Stimulated activated CD8-positive, alpha-beta memory T cell treated with anti-CD3 and anti-CD28 coated beads, Interleukin-15, amount 100 ng/mL, for 48 hours (primary cell): ENCODE data around the gene DCTD.
"Not testable (repeated sequence)": the region's sequence is repeated elsewhere in the genome, so short reads cannot be mapped to it uniquely, and the experiment has no call there.

Experiments used
- DNase-seq, 2 donors: peaks; one replicate each; pipeline ENCODE4 v3.0.0-alpha.2; 2020; ENCODE audit warnings: low read depth in 2 of 2

DCTD gene

DNA sequence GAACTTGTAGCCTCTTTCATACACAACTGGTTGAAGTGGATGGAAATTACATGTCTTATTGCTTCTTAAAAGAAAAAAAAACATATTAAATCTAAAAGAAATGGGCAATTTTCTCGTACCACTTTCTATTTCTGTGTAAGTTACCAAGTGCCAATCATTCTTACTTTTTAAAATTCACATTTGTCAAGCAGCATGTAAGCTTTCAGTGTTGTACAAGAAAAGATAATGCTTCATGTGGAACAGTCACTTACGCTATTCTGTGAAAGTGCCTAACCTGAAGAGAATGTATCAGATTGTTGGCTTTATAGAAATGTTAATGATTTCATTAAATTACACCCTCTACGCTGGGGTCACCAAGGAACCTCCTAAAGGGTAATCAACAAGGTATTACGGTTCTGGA, 4.4 kb upstream of the DCTD start:
- no peak for DNase-seq

DNA sequence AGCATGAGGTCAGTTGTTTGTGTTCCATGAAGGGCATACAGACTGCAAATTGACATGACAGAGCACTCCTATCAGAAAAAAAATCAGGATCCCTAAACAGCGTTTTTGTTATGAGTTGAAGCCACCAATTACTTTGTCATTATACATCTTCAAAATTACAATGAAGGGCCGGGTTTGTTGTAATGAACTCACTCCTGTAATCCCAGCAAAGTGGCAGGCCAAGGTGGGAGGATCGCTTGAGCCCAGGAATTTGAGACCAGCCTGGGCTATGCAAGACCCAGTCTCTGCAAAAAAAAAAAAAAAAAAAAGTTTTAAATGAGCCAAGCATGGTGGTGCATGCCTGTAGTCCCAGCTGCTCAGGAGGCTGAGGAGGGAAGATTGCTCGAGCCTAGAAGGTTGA, 3.5 kb upstream of the DCTD start:
- no peak for DNase-seq

DNA sequence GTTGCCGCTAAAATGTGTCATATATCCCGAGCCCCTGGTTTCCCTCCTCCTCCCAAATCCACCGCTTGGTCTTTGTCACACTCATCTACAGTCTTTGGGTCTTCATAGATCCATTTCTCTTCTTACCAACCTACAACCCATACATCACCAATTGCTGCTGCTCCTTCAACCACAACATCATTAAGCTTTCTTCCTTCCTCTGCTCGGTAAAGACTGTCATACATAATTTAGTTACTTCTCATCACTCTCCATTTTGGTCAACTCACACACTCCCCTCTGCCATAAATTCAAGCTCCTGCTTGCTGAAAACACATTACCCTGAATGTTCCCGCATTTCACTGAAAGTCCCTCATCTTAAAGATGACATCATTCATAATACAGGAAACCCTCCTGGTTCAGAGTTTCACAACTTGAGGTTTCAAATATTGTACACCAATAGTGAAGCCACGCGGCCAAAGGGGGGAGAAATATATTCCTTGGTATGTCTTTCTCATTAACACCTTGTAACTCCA, 1.7 kb upstream of the DCTD start:
- peak in 1 of 2 donors; percentile 15 for DNase-seq

DNA sequence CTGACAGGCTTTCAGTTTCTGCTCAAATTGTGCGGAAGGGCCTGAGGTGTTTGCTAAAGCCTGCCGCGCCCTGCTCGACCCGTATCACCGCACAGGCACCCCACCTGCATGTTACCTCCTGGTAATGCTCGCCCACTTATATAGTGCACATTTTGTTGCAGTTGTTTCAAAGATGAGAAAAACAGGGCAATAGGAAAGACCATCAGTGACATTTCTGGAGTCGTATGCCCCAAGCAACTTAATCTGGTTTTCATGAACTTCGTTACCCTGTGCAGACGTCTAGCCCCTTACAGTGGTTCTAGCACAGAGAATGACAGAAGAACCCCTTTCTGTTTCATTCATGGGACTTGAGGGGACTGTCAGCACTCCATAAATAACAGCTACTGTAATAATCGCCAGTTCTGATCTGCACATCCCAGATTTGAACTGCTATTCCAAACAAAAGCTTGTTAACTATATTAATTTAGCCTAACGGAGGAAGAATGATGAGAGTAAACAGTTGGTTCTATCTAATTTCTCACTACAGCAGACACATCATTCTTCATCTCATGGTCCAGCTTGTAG, 940 bp upstream of the DCTD start:
- no peak for DNase-seq

DNA sequence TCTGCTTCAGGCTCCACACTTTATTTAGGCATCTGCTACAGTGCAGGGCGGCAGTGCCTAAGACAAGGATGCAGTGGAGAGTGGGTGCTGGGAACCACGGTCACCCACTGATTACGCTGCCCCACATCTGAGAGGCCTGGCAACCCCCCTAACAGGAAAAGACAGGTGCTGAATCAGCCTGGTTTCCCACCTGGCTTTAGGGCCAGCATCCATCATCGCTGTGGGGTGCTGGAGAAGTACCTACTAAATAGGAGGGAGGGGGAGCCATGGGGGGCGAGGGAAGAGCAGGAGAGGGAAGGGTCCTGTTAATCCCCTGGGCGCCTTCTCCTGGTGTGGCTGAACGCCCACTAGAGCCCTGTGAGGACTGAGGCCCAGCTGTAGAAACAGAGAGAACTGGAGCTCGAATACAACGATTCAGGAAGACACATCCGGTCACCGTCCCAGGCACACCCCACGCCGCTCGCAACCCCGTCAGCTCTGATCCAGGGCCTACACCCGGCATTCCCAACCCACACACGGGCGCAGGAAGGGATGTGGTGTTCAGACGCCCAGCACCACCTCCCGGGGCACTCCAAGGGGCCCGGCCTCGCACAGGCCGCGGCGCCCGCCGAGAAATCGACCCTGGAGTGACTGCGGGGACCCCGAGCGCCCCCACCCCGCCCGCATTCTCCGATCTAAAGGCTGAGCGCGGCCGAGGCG, 554 bp downstream of the DCTD start:
- DNase-seq, result peak; percentile 6 to 11

DNA sequence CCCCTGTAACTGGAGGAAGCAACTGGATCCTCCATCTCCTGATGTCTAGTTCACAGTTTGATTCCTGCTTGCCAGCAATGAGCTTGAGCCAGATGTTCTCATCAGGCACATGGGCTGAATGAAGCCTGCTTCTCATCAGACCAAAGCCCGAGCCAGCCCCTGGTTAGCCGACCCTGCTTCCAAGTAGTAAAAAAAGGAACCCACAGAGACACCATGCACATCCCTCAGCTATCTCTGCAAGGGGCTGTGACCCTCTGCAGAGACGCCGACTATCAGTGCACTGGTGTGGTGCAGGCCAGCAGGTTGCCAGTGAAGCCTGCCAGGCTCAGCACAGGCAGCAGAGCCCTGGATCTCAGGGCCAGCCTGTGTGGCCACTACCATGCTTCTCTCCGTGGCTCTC, 2.8 kb downstream of the DCTD start:
- DNase-seq, result no peak

GRCh38 chr4:182913621-182914020, 3.6 kb downstream of the DCTD start:
- DNase-seq, result no peak

DNA sequence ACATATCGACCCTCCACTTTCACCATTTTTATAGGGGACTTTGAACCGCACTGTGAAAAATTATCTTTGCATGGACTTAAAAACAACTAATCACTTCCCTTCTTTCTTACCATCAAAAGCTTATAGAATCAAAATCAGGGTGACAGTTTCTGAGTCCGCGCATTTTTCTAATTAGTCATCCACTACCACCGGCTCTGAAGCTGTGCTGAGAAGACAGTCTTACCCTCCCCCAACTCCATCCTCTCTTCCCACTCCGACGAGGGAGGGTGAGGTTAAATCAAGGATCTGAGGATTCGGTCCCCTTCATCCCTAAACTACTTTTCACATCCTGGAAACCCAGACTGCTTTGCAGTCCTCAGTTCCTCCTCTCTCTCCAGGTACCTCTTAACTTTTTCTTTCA, 4.2 kb downstream of the DCTD start:
- no peak for DNase-seq

GRCh38 chr4:182908124-182908523, 9.1 kb downstream of the DCTD start:
- no peak for DNase-seq

DNA sequence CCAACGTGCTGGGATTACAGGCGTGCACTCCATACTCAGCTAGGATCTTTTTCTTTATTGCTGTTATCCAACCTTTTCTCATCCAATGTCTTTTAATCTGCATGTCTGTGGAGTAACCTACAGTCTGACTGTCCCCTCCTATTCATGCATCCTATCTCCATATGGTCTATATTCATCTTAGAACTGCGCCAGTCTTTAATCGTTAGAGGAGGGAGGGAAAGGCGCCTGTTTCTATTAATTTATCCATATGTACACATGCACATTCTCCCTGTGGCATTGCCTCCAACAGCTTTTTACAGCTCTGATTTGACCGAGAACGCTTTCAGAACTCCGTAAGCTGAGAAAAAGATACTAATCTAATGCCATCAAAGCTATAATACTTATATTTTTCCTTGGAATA, 9.8 kb downstream of the DCTD start:
- no peak for DNase-seq

GRCh38 chr4:182906786-182907185, 10.4 kb downstream of the DCTD start:
- DNase-seq, result no peak

GRCh38 chr4:182905038-182905437, 12.1 kb downstream of the DCTD start:
- DNase-seq, result no peak

GRCh38 chr4:182904211-182904761, 12.9 kb downstream of the DCTD start:
- no peak for DNase-seq

DNA sequence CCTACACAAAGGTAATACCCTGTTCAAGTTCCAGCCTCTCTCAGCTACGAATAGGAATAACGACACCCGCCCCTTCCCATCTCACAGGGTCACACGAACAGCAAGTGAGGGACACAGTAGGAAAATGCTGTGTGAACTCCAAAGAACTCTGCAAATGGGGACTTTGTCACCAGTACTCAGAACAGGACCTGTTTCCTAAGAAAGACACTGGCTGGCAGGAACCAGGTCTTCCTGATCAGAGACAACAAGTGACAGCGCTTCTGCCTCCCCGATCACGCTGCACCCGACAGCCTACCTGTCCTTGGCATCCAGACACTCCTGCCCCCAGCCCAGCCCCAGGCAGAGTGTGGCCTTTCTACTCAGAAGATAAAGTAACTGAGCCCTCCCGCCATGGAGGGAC, 14.2 kb downstream of the DCTD start:
- DNase-seq, result no peak

DNA sequence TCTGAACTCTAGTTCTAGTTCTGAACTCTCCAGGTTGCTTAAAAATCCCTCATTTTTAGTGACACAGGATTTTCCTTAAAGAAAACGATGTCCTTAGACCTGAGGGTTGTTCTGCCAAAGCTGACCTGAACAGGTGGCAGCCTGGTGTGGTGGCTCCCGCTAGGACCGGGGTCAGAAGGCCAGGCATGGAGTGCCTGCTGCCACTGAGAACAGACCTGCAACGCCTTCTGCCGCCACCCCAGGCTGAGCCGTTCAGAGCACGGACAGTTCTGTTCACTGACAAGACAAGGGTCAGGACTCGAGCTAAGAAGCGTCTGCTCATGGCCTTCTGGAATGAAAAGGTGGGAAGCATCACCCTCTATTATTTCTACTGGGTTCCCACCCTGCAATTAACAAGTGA, 15.8 kb downstream of the DCTD start:
- DNase-seq, result no peak

DNA sequence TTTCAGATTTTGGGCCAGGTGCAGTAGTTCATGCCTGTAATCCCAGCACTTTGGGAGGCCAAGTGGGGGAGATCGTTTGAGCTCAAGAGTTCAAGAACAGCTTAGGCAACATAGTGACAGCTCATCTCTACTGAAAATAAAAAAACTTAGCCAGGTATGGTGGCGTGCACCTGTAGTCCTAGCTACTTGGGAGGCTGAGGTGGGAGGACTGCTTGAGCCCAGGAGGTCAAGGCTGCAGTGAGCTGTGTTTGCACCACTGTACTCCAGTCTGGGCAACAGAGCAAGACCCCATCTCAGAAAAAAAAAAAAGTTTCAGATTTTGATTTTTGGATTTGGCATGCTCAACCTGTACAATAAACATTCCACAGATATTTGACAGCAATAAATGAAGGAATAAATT, 17.2 kb downstream of the DCTD start:
- DNase-seq, result not testable (repeated sequence)

DNA sequence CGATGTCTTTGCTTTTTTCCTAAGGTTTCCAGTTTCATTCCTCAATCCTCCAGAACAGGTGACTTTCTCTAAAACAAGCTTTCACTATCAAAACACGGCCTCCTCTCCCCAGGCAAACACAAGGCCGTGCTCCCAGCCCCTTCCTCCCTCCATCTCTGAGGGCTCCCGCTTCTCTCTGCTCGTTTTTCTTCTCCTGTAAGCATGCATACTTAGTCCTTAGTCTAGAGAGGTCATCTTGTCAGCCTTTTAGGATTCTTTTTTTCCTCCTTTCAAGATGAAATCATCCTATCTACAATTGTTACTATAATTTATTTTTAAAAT, 18.7 kb downstream of the DCTD start:
- DNase-seq, result no peak

DNA sequence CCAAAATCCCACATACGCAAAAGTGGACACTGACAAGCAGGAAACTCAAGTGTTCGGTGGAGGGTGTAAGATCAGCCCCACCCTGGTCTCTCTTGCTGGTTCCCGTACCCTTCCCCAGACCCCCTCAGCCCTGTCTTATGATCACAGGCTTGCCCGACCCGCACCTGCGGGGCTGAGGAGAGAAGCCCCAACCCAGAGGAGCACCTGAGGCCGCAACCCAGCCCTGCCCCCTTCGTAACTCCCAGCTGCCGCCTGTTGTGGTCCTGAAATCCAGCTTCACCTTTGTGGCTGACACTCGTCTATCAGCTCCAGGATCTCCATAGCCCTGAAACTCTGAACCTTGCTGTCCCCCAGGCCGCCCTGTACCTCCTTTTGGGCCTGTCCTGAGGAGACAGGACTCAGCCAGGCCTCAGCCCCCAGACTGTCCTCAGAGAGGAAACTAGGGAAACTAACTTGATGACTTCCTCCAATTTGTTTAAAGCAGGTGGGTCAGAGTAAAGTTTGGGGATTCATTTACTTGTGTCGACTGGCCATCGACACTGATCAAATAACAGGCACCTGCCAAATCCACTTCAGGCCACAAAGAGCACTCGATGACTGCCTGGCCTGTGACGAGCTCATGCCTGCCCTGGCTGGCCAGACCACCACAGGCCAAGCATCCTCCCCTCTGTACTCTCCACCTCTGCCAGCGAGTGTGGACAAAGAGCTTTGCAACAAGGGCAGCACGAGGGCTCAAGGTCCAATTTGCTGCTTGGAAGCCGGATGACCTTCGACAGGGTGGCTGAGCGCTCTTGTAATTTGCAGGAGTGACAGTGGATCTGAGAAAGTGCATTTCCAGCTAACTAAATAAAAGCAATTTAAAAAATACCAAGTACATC, 19.3 kb downstream of the DCTD start:
- DNase-seq, result no peak

- no peak for DNase-seq
Measured at GRCh38 chr4:182896421-182896820, 20.8 kb downstream of the DCTD start.

- no peak for DNase-seq
Measured at GRCh38 chr4:182895791-182896292, 21.3 kb downstream of the DCTD start.

- no peak for DNase-seq
Measured at GRCh38 chr4:182894681-182895275, 22.4 kb downstream of the DCTD start.

- no peak for DNase-seq
Measured at GRCh38 chr4:182893474-182894080, 23.6 kb downstream of the DCTD start.
